KMS-11 (cell line): Measurements from ENCODE around the gene RAI2.

ENCODE experiments used
- H2AFZ ChIP-seq: fragments of 200-600 bp; sonication (generic); 2 replicates; pipeline ENCODE4 v1.6.1; 2016; ENCODE audit warnings: antibody characterized with exemption, mixed run types, low read depth
- H3K27ac ChIP-seq: fragments of 200-600 bp; sonication (generic); 2 replicates; pipeline ENCODE4 v1.6.1; 2016; ENCODE audit warnings: mild to moderate bottlenecking, mixed run types
- H3K27me3 ChIP-seq: fragments of 200-600 bp; sonication (generic); 2 replicates; pipeline ENCODE4 v1.6.1; 2017; ENCODE audit warnings: mild to moderate bottlenecking, low read depth, mixed run types, moderate library complexity; ENCODE audit not compliant: insufficient read depth
- H3K36me3 ChIP-seq: fragments of 200-600 bp; sonication (generic); 2 replicates; pipeline ENCODE4 v1.6.1; 2017; ENCODE audit warnings: mild to moderate bottlenecking, mixed run types; ENCODE audit not compliant: insufficient read depth
- H3K4me1 ChIP-seq: fragments of 200-600 bp; sonication (generic); 2 replicates; pipeline ENCODE4 v1.6.1; 2016; ENCODE audit warnings: mild to moderate bottlenecking, low read depth, mixed run types; ENCODE audit not compliant: poor library complexity, severe bottlenecking
- H3K4me2 ChIP-seq: fragments of 200-600 bp; sonication (generic); 2 replicates; pipeline ENCODE4 v1.7.0; 2016; ENCODE audit warnings: mild to moderate bottlenecking, mixed run types
- H3K4me3 ChIP-seq: fragments of 200-600 bp; sonication (generic); IDR thresholded peaks from 2 replicates; pipeline ENCODE4 v1.6.1; 2017; ENCODE audit warnings: low read depth, low read length, mixed read lengths; ENCODE audit not compliant: insufficient read depth
- H3K79me2 ChIP-seq: fragments of 200-600 bp; sonication (generic); 2 replicates; pipeline ENCODE4 v1.6.1; 2016; ENCODE audit warnings: low read depth, mixed run types; ENCODE audit not compliant: insufficient read depth
- H3K9ac ChIP-seq: fragments of 200-600 bp; sonication (generic); 2 replicates; pipeline ENCODE4 v1.6.1; 2016; ENCODE audit warnings: mild to moderate bottlenecking, mixed run types
- H4K20me1 ChIP-seq: fragments of 200-600 bp; sonication (generic); 2 replicates; pipeline ENCODE4 v1.6.1; 2016; ENCODE audit warnings: mild to moderate bottlenecking, mixed run types; ENCODE audit not compliant: insufficient read depth
- TF ChIP-seq, protein P1 (sequence below): fragments of 200-600 bp; sonication (generic); conservative IDR thresholded peaks from 2 replicates; pipeline ENCODE4 v1.6.1; 2017; ENCODE audit warnings: low read depth, mild to moderate bottlenecking, antibody characterized with exemption, low read length, moderate library complexity, mixed read lengths

Gene RAI2

DNA sequence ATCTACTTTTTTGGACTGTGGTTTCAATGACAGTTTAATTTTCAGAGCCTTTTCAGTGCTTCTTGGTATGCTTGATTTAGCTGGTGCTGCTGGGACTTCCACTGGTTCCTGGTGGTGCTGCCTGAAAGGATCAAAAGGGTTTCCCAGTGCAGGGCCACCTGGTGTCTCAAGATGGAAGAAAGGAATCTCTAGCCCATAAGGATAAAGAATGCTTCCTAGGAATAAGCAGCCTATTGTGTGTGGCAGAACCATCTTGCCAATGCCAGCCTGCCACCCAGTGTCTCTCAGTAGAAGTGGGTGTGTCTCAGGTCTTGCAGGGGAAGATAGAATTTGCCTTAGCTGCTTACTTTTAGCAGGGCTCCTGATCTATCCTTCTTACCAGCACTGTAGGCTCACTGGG lies 15.0 kb upstream of the RAI2 start:
- Histone ChIP-seq H3K4me1 (no peaks in the 10 kb centered on the region), H3K27me3 (no peaks in the 10 kb centered on the region), H3K9ac (no peak overlapping the region), H3K4me3 (no peak overlapping the region), H3K79me2 (no peaks in the 10 kb centered on the region), H2AFZ (no peak overlapping the region), H3K36me3 (no peaks in the 10 kb centered on the region), H3K4me2 (no peak overlapping the region), H4K20me1 (no peaks in the 10 kb centered on the region), H3K27ac (no peak overlapping the region)
- TF ChIP-seq, protein P1, sequence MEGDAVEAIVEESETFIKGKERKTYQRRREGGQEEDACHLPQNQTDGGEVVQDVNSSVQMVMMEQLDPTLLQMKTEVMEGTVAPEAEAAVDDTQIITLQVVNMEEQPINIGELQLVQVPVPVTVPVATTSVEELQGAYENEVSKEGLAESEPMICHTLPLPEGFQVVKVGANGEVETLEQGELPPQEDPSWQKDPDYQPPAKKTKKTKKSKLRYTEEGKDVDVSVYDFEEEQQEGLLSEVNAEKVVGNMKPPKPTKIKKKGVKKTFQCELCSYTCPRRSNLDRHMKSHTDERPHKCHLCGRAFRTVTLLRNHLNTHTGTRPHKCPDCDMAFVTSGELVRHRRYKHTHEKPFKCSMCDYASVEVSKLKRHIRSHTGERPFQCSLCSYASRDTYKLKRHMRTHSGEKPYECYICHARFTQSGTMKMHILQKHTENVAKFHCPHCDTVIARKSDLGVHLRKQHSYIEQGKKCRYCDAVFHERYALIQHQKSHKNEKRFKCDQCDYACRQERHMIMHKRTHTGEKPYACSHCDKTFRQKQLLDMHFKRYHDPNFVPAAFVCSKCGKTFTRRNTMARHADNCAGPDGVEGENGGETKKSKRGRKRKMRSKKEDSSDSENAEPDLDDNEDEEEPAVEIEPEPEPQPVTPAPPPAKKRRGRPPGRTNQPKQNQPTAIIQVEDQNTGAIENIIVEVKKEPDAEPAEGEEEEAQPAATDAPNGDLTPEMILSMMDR, result no peak

DNA sequence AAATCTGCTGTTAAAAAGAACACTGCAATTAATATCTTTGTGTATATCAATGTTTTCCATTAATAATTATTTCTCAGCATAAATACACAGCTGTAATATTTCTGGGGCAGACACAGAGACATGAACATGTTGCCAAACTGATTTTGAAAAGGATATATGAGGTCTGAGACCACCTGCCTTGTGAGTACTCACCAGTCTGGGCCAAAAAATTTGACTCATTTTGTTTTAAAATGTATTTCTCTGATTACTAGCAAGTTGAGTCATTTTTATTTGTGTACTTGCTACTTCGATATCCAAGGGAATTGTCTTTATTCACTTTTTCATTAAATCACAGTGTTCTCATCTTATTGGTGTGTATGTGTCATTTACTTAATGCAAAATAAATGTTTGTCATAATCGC lies 8.5 kb upstream of the RAI2 start:
- Histone ChIP-seq H3K4me3 (no peak overlapping the region), H3K27ac (no peak overlapping the region), H2AFZ (no peak overlapping the region), H4K20me1 (no peaks in the 10 kb centered on the region), H3K79me2 (no peaks in the 10 kb centered on the region), H3K4me2 (no peak overlapping the region), H3K27me3 (no peaks in the 10 kb centered on the region), H3K9ac (no peak overlapping the region), H3K36me3 (no peaks in the 10 kb centered on the region), H3K4me1 (no peaks in the 10 kb centered on the region)
- TF ChIP-seq, protein P1, result no peak

GRCh38 chrX:17861489-17862011 lies 452 bp upstream of the RAI2 start:
- H3K27ac ChIP-seq, result no peak overlapping the region
- TF ChIP-seq, protein P1, result no peak
- H3K4me2 ChIP-seq, result peak overlapping the region; percentile 13; the same call in 1 of the 2 replicates
- H3K9ac ChIP-seq, result no peak overlapping the region
- no peaks in the 10 kb centered on the region for H3K79me2 ChIP-seq
- H3K27me3 ChIP-seq, result no peaks in the 10 kb centered on the region
- H4K20me1 ChIP-seq, result no peaks in the 10 kb centered on the region
- H3K36me3 ChIP-seq, result no peaks in the 10 kb centered on the region
- H3K4me1 ChIP-seq, result no peaks in the 10 kb centered on the region
- H2AFZ ChIP-seq, result no peak overlapping the region
- no peak overlapping the region for H3K4me3 ChIP-seq

DNA sequence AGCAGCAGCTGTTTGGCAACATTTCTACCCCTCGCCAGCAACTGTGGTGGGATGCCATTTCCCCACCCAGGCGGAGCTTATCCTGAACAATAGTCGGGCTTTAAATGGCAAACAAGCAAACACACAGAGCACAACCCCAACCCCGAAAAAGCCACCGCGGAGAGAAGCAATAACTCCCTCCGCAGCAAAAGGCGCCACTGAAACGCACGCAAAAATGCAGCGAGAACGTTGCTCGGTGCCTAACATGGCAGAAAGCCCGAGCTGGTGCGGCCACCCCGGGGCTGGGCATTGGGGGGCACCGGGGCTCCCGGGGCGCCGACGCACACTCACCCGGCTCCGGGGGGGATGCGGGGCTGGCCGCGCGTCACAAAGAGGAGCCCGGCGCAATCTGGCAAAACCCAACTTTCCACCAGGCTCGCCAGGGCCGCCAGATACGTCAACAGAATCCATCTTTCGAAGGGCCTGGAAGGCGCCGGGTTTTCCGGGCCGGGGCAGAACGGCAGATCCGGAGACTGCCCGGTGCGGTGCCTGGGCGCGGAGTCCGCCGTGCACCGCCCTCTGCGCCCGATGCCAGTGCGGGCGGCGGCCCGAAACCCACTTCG lies 818 bp downstream of the RAI2 start:
- Histone ChIP-seq H4K20me1 (no peaks in the 10 kb centered on the region), H2AFZ (peak overlapping the region; percentile 47; the same call in 1 of the 2 replicates), H3K4me2 (peak overlapping the region; percentile 36; the same call in 1 of the 2 replicates), H3K4me1 (no peaks in the 10 kb centered on the region), H3K4me3 (no peak overlapping the region), H3K9ac (no peak overlapping the region), H3K27ac (no peak overlapping the region), H3K27me3 (no peaks in the 10 kb centered on the region), H3K36me3 (no peaks in the 10 kb centered on the region), H3K79me2 (no peaks in the 10 kb centered on the region)
- TF ChIP-seq, protein P1, result no peak
